DND-41 (cell line): ENCODE data around the gene ZNF320.
"Not testable (repeated sequence)": the region's sequence is repeated elsewhere in the genome, so short reads cannot be mapped to it uniquely, and the experiment has no call there.

Experiments used
- ATAC-seq: fragments of 200-7000 bp; cut with Tn5 transposase; 3 replicates; pipeline ENCODE4 v1.9.1; 2021; ENCODE audit warnings: low read depth; ENCODE audit not compliant: insufficient read depth
- DNase-seq: peaks from one replicate; pipeline ENCODE4 v3.0.0-alpha.2; 2020
- H2AFZ ChIP-seq: 2 replicates; pipeline ENCODE4 v1.6.0; 2012; ENCODE audit warnings: low read depth, low read length
- H3K27ac ChIP-seq: 2 replicates; pipeline ENCODE4 v1.5.1; 2012; ENCODE audit warnings: low read length, inconsistent platforms
- H3K27me3 ChIP-seq: fragments of 200-600 bp; sonication (generic); 2 replicates; pipeline ENCODE4 v1.6.0; 2012; ENCODE audit warnings: low read length, mild to moderate bottlenecking, inconsistent platforms; ENCODE audit not compliant: insufficient read depth, poor library complexity
- H3K36me3 ChIP-seq: 2 replicates; pipeline ENCODE4 v1.5.1; 2012; ENCODE audit warnings: low read length, inconsistent platforms; ENCODE audit not compliant: insufficient read depth
- H3K4me1 ChIP-seq: 2 replicates; pipeline ENCODE4 v1.5.1; 2012; ENCODE audit warnings: mild to moderate bottlenecking, low read length; ENCODE audit not compliant: insufficient read depth
- H3K4me2 ChIP-seq: 2 replicates; pipeline ENCODE4 v1.6.0; 2012; ENCODE audit warnings: mild to moderate bottlenecking, moderate library complexity, low read length, inconsistent platforms; ENCODE audit not compliant: insufficient read depth
- H3K4me3 ChIP-seq, 2 experiments: fragments of 200-600 bp in 1 of 2; shearing (Covaris generic) in 1 of 2; 2 replicates each; pipeline ENCODE4 v1.5.1; 2012 to 2016; ENCODE audit warnings: inconsistent platforms in 2 of 2, low read length in 2 of 2, mild to moderate bottlenecking in 2 of 2, low read depth in 1 of 2, moderate library complexity in 1 of 2
- H3K79me2 ChIP-seq: 2 replicates; pipeline ENCODE4 v1.6.0; 2012; ENCODE audit warnings: low read length, inconsistent platforms; ENCODE audit not compliant: insufficient read depth
- H3K9ac ChIP-seq: 2 replicates; pipeline ENCODE4 v1.6.0; 2012; ENCODE audit warnings: low read depth, mild to moderate bottlenecking, inconsistent platforms, low read length, moderate library complexity
- H3K9me3 ChIP-seq: 2 replicates; pipeline ENCODE4 v1.5.1; 2012; ENCODE audit warnings: low read length, moderate library complexity, mild to moderate bottlenecking, inconsistent platforms; ENCODE audit not compliant: insufficient read depth, severe bottlenecking
- H4K20me1 ChIP-seq: 2 replicates; pipeline ENCODE4 v1.6.0; 2012; ENCODE audit warnings: low read length; ENCODE audit not compliant: insufficient read depth
- CTCF ChIP-seq: IDR thresholded peaks from 2 replicates; pipeline ENCODE4 v1.5.1; 2012; ENCODE audit warnings: borderline replicate concordance, low read length, moderate library complexity, mild to moderate bottlenecking; ENCODE audit not compliant: poor library complexity, severe bottlenecking; ENCODE audit errors: extremely low read depth
- EZH2 ChIP-seq: IDR thresholded peaks from 3 replicates; pipeline ENCODE4 v1.6.1; 2012; ENCODE audit warnings: borderline replicate concordance, low read depth, mild to moderate bottlenecking, moderate library complexity, low read length, inconsistent platforms; ENCODE audit not compliant: severe bottlenecking

The ZNF320 gene

GRCh38 chr19:52889931-52890330 lies 7.5 kb downstream of the ZNF320 start:
- Histone ChIP-seq H3K4me3 (no peak overlapping the region), H3K36me3 (peaks cover 71% of the 10 kb centered on the region), H3K79me2 (peaks cover 21% of the 10 kb centered on the region), H3K27ac (no peak overlapping the region), H3K9me3 (no peaks in the 10 kb centered on the region), H3K27me3 (no peaks in the 10 kb centered on the region), H3K4me1 (peaks cover 2% of the 10 kb centered on the region; the same call in 1 of the 2 replicates), H2AFZ (no peak overlapping the region), H3K9ac (no peak overlapping the region), H3K4me2 (no peak overlapping the region), H4K20me1 (peaks cover 6% of the 10 kb centered on the region; the same call in 1 of the 2 replicates)
- no peak for TF ChIP-seq EZH2
- TF ChIP-seq CTCF: no peak
- DNase-seq (no peak), ATAC-seq (no peak)

DNA sequence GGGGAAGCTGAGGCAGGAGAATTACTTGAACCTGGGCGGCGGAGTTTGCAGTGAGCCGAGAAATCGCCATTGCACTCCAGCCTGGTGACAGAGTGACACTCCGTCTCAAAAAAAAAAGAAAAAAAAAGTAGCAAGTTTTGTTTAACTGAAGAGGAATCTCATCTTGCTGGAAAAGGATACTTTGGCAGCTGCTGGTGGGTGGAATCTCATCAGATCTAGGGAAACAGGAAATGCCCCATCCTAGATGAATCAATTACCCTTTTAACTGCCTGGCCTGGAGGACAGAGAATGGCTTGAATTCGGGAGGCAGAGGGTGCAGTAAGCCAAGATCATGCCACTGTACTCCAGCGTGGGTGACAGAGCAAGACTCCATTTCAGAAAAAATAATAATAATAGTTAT lies 8.4 kb downstream of the ZNF320 start:
- no peak overlapping the region for H3K4me3 ChIP-seq
- no peak for TF ChIP-seq EZH2
- no peak for TF ChIP-seq CTCF
- H3K9me3 ChIP-seq: no peaks in the 10 kb centered on the region
- peaks cover 6% of the 10 kb centered on the region; the same call in 1 of the 2 replicates for H4K20me1 ChIP-seq
- no peak overlapping the region for H3K27ac ChIP-seq
- H3K4me2 ChIP-seq: no peak overlapping the region
- peaks cover 77% of the 10 kb centered on the region for H3K36me3 ChIP-seq
- DNase-seq (no peak), ATAC-seq (no peak)
- no peaks in the 10 kb centered on the region for H3K4me1 ChIP-seq
- peaks cover 12% of the 10 kb centered on the region for H3K79me2 ChIP-seq
- H2AFZ ChIP-seq: no peak overlapping the region
- H3K9ac ChIP-seq: no peak overlapping the region
- no peaks in the 10 kb centered on the region for H3K27me3 ChIP-seq

GRCh38 chr19:52880895-52881389 lies 16.5 kb downstream of the ZNF320 start:
- H3K4me2 ChIP-seq: no peak overlapping the region
- H4K20me1 ChIP-seq: no peaks in the 10 kb centered on the region
- ATAC-seq (no peak), DNase-seq (no peak)
- TF ChIP-seq CTCF (no peak), EZH2 (no peak)
- H3K4me1 ChIP-seq: no peaks in the 10 kb centered on the region
- no peak overlapping the region for H2AFZ ChIP-seq
- H3K27me3 ChIP-seq: no peaks in the 10 kb centered on the region
- H3K27ac ChIP-seq: no peak overlapping the region
- no peaks in the 10 kb centered on the region for H3K9me3 ChIP-seq
- H3K36me3 ChIP-seq: peaks cover 69% of the 10 kb centered on the region
- no peak overlapping the region for H3K4me3 ChIP-seq
- no peak overlapping the region for H3K9ac ChIP-seq
- H3K79me2 ChIP-seq: no peaks in the 10 kb centered on the region

DNA sequence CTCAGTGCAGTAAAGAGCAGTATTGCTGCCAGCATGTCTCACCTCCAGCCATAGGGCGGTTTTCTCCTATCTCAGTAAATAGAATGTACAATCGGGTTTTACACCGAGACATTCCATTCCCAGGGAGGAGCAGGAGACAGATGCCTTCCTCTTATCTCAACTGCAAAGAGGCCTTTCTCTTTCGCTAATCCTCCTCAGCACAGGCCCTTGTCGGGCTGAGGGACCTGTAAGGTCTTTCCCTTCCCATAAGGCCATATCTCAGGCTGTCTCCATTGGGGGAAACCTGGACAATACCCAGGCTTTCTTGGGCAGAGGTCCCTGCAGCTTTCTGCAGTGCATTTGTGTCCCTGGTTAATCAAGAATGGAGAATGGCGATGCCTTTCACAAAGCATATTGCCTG lies 24.4 kb downstream of the ZNF320 start:
- not testable (repeated sequence) for DNase-seq, H3K4me2 ChIP-seq

More for the DNA sequence above, 24.4 kb downstream of the ZNF320 start:
- H2AFZ ChIP-seq, H3K4me1 ChIP-seq, H4K20me1 ChIP-seq, H3K27ac ChIP-seq, H3K27me3 ChIP-seq, ATAC-seq, H3K9ac ChIP-seq, H3K4me3 ChIP-seq, H3K36me3 ChIP-seq, H3K9me3 ChIP-seq, H3K79me2 ChIP-seq: not testable (repeated sequence)
